ENCODE results near the gene CPNE5. TPM values are rescaled to one million over a fixed set of nuclear protein-coding genes. Genes with fewer than 3 reads are reported as not detected.

CPNE5 gene
- total and polyA plus RNA-seq, 9 of the 15 experiments (the other 6 are each of a cell fraction or from before 2014, with no cell fraction given): 0.14 to 1.0 (median 0.46) TPM; not detected in 2

DNA sequence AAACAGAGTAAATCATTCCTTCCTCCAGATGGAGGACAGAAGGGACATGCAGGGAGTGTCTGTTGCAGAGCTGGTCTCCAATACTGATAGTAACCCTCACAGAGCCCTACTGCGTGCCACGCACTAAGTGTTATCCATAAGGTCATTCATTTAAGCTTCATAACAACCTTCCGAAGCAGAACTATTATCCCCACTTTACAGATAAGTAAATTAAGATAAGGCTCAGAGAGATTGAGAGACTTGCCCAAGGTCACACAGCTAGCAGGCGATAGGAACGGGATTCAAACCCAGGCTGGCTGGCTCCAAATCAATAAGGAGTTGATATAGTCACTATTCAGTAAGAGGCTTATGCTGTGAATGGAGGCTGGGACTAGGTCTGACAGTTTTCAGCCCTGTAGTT, 30.6 kb downstream of the CPNE5 start (continued):
- TF ChIP-seq KDM1A (IDR thresholded peaks at IDR 0.05): peak; percentile 36 to 73; a peak in 3 of 4 replicates
- no peak for TF ChIP-seq RNF2 (IDR thresholded peaks at IDR 0.05)
- TF ChIP-seq CC2D1A (IDR thresholded peaks at IDR 0.05): no peak
- TF ChIP-seq, protein P1, sequence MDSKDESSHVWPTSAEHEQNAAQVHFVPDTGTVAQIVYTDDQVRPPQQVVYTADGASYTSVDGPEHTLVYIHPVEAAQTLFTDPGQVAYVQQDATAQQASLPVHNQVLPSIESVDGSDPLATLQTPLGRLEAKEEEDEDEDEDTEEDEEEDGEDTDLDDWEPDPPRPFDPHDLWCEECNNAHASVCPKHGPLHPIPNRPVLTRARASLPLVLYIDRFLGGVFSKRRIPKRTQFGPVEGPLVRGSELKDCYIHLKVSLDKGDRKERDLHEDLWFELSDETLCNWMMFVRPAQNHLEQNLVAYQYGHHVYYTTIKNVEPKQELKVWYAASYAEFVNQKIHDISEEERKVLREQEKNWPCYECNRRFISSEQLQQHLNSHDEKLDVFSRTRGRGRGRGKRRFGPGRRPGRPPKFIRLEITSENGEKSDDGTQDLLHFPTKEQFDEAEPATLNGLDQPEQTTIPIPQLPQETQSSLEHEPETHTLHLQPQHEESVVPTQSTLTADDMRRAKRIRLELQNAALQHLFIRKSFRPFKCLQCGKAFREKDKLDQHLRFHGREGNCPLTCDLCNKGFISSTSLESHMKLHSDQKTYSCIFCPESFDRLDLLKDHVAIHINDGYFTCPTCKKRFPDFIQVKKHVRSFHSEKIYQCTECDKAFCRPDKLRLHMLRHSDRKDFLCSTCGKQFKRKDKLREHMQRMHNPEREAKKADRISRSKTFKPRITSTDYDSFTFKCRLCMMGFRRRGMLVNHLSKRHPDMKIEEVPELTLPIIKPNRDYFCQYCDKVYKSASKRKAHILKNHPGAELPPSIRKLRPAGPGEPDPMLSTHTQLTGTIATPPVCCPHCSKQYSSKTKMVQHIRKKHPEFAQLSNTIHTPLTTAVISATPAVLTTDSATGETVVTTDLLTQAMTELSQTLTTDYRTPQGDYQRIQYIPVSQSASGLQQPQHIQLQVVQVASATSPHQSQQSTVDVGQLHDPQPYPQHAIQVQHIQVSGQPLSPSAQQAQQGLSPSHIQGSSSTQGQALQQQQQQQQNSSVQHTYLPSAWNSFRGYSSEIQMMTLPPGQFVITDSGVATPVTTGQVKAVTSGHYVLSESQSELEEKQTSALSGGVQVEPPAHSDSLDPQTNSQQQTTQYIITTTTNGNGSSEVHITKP (IDR thresholded peaks at IDR 0.05; ENCODE audit: partially characterized antibody): no peak
- TF ChIP-seq CSDE1 (IDR thresholded peaks at IDR 0.05): no peak
- TF ChIP-seq NCOA1 (IDR thresholded peaks at IDR 0.05; ENCODE audit: low read depth): no peak
- TF ChIP-seq ADNP (tag; IDR thresholded peaks at IDR 0.05): peak; percentile 90
- TF ChIP-seq POLR2AphosphoS5 (IDR thresholded peaks at IDR 0.05; ENCODE audit: control insufficient read depth, insufficient read depth, low read depth, low read length): no peak
- TF ChIP-seq RBM25 (IDR thresholded peaks at IDR 0.05; ENCODE audit: low read depth, low read length, severe bottlenecking): peak; percentile 94
- TF ChIP-seq, protein P2, sequence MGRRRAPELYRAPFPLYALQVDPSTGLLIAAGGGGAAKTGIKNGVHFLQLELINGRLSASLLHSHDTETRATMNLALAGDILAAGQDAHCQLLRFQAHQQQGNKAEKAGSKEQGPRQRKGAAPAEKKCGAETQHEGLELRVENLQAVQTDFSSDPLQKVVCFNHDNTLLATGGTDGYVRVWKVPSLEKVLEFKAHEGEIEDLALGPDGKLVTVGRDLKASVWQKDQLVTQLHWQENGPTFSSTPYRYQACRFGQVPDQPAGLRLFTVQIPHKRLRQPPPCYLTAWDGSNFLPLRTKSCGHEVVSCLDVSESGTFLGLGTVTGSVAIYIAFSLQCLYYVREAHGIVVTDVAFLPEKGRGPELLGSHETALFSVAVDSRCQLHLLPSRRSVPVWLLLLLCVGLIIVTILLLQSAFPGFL (CRISPR knock-in tag; IDR thresholded peaks at IDR 0.05): no peak
- TF ChIP-seq, protein P3, sequence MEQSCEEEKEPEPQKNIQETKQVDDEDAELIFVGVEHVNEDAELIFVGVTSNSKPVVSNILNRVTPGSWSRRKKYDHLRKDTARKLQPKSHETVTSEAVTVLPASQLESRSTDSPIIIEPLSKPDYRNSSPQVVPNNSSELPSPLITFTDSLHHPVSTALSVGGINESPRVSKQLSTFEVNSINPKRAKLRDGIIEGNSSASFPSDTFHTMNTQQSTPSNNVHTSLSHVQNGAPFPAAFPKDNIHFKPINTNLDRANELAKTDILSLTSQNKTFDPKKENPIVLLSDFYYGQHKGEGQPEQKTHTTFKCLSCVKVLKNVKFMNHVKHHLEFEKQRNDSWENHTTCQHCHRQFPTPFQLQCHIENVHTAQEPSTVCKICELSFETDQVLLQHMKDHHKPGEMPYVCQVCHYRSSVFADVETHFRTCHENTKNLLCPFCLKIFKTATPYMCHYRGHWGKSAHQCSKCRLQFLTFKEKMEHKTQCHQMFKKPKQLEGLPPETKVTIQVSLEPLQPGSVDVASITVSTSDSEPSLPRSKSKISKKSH (CRISPR knock-in tag; IDR thresholded peaks at IDR 0.05): no peak
- TF ChIP-seq PTRF (tag; IDR thresholded peaks at IDR 0.05): no peak
- peak; percentile 85 for TF ChIP-seq ZFP36 (IDR thresholded peaks at IDR 0.05; ENCODE audit: low read depth, low read length, partially characterized antibody)
- TF ChIP-seq, protein P4, sequence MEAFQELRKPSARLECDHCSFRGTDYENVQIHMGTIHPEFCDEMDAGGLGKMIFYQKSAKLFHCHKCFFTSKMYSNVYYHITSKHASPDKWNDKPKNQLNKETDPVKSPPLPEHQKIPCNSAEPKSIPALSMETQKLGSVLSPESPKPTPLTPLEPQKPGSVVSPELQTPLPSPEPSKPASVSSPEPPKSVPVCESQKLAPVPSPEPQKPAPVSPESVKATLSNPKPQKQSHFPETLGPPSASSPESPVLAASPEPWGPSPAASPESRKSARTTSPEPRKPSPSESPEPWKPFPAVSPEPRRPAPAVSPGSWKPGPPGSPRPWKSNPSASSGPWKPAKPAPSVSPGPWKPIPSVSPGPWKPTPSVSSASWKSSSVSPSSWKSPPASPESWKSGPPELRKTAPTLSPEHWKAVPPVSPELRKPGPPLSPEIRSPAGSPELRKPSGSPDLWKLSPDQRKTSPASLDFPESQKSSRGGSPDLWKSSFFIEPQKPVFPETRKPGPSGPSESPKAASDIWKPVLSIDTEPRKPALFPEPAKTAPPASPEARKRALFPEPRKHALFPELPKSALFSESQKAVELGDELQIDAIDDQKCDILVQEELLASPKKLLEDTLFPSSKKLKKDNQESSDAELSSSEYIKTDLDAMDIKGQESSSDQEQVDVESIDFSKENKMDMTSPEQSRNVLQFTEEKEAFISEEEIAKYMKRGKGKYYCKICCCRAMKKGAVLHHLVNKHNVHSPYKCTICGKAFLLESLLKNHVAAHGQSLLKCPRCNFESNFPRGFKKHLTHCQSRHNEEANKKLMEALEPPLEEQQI (IDR thresholded peaks at IDR 0.05): no peak
- no peak for TF ChIP-seq U2AF2 (optimal IDR thresholded peaks at IDR 0.05; ENCODE audit: low read depth, low read length)
- no peak for TF ChIP-seq HNRNPLL (IDR thresholded peaks at IDR 0.05; ENCODE audit: low read depth, low read length, poor library complexity, severe bottlenecking)
- TF ChIP-seq, protein P5, sequence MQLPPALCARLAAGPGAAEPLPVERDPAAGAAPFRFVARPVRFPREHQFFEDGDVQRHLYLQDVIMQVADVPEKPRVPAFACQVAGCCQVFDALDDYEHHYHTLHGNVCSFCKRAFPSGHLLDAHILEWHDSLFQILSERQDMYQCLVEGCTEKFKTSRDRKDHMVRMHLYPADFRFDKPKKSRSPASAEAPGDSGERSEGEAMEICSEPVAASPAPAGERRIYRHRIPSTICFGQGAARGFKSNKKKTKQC (CRISPR knock-in tag; IDR thresholded peaks at IDR 0.05): no peak
- TF ChIP-seq RBM22 (IDR thresholded peaks at IDR 0.05; ENCODE audit: low read depth, low read length, poor library complexity, severe bottlenecking): no peak
- TF ChIP-seq U2AF1 (optimal IDR thresholded peaks at IDR 0.05; ENCODE audit: low read depth, low read length): no peak
- TF ChIP-seq ELF2 (CRISPR knock-in tag; IDR thresholded peaks at IDR 0.05): no peak
